HepG2 (cell line): ENCODE results near the gene IPCEF1.

ENCODE experiments used
- CREM ChIP-seq, 2 experiments: sonication (generic) in 1 of 2; formaldehyde crosslinking in 1 of 2; IDR thresholded peaks; 2 replicates each; pipeline versions ENCODE4 v1.4.0 to v1.6.1; 2016 to 2020; ENCODE audit warnings: antibody characterized with exemption in 1 of 2, mild to moderate bottlenecking in 1 of 2, missing genetic modification reagents in 1 of 2
- POLR2AphosphoS5 ChIP-seq: IDR thresholded peaks from 2 replicates; pipeline ENCODE4 v1.6.1; 2012; ENCODE audit warnings: low read depth, low read length
- SIN3B ChIP-seq: fragments of 150-350 bp; IDR thresholded peaks from 2 replicates; pipeline ENCODE4 v1.6.1; 2014; ENCODE audit warnings: low read length
- TF ChIP-seq, protein P1 (sequence below): sonication (generic); formaldehyde crosslinking; IDR thresholded peaks from 2 replicates; pipeline ENCODE4 v1.8.1; 2023; ENCODE audit warnings: mild to moderate bottlenecking, inconsistent platforms, moderate library complexity, missing genetic modification reagents, borderline replicate concordance

DNA sequence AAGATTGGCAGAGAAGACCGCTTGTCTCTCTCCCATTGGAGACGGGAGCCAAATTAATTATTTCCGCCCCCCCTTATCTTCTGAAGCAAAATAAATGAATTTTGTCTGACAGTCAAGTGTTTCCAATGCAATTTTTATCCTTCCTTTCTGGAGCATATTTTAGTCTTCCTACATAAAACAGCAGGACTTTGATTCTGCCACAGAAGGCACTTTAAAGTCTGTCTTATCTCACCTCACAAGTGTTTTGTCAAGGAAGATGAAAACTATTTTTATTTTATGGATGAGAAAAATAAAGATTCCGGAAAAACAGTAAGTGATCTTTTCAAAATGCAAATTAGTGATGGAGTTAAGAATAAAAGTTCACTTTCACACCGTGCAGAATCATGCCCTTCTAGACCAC, 177.2 kb downstream of the IPCEF1 start:
- TF ChIP-seq POLR2AphosphoS5 (no peak), SIN3B (no peak), CREM (IDR thresholded peaks at IDR 0.05) (no peak), CREM (CRISPR knock-in tag; IDR thresholded peaks at IDR 0.05) (no peak)
- TF ChIP-seq, protein P1, sequence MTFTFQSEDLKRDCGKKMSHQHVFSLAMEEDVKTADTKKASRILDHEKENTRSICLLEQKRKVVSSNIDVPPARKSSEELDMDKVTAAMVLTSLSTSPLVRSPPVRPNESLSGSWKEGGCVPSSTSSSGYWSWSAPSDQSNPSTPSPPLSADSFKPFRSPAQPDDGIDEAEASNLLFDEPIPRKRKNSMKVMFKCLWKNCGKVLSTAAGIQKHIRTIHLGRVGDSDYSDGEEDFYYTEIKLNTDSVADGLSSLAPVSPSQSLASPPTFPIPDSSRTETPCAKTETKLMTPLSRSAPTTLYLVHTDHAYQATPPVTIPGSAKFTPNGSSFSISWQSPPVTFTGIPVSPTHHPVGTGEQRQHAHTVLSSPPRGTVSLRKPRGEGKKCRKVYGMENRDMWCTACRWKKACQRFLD: no peak
